Ecto neural progenitor cell (in vitro differentiated cells): ENCODE measurements around the gene MBD3L3.
"Not testable (repeated sequence)": the region's sequence is repeated elsewhere in the genome, so short reads cannot be mapped to it uniquely, and the experiment has no call there.

Experiments used
- DNase-seq: peaks from one replicate; pipeline ENCODE4 v3.0.0-alpha.2; 2018; ENCODE audit warnings: low spot score

Gene MBD3L3

DNA sequence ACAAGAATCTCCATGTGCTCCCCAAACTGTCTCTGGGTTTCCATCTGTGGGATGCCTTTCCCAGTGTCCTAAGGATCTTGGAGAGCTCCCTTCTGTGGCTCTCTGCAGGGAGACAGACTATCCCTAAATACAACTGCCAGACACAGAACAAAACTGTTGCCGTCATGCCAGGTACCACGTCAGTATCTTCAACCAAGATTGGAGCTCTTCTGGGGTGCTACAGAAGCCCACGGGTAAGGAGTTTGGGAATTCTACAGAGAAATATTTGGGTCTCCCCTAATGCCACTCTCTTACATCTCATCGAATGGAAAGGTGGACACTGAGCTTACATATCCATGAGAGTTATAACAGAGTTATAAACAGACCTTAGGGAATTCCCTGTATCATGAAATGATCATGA, 4.9 kb upstream of the MBD3L3 start:
- no peak for DNase-seq

DNA sequence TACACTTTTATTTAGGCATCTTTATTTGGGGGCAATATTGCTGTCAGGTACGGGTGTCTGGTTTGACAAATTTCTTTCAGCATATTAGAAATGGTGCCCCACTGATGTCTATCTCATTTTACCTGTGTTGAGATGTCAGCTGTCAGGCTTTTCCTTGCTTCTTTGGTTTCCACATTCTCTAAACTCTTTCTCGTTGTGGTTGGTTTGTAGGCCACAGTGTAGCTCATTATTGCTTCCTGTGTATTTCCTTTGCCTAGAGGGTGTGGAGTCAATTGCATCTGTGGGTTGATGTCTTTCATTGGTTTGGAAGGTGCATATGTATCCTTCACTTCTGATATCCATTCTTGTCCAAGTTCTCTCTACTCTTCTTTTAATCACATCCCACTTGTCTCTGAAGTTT, 1.5 kb upstream of the MBD3L3 start:
- not testable (repeated sequence) for DNase-seq

DNA sequence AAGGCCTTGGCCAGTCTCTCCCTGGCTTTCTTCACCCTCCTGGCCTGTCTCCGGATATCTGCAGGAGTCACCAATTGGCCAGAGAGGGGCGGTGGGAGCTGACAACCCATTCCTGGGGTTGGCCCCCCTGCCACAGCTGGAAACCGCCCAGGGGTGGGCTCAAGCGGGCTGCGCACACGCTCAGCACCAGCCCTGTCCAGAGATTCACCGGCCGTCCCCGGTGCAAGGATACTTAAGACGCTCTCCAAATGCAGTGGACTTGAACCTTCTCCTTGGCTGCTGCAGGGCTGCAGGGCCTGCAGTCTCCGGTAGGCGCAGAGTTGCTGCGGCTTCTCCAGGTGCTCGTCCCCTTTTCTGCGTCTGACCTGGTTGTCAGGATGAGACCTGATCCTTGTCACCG, 2.1 kb downstream of the MBD3L3 start:
- not testable (repeated sequence) for DNase-seq

DNA sequence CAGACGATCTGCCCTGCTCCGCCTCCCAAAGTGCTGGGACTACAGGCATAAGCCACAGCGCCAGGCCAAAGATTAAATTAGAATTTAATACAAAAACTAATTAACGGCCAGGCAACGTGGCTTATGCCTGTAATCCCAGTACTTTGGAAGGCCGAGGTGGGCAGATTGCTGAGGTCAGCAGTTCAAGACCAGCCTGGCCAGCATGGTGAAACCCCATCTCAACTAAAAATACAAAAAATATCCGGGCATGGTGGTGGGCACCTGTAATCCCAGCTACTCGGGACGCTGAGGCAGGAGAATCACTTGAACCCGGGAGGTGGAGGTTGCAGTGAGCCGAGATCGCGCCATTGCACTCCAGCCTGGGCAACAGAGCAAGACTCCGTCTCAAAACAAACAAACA, 2.8 kb downstream of the MBD3L3 start:
- not testable (repeated sequence) for DNase-seq

DNA sequence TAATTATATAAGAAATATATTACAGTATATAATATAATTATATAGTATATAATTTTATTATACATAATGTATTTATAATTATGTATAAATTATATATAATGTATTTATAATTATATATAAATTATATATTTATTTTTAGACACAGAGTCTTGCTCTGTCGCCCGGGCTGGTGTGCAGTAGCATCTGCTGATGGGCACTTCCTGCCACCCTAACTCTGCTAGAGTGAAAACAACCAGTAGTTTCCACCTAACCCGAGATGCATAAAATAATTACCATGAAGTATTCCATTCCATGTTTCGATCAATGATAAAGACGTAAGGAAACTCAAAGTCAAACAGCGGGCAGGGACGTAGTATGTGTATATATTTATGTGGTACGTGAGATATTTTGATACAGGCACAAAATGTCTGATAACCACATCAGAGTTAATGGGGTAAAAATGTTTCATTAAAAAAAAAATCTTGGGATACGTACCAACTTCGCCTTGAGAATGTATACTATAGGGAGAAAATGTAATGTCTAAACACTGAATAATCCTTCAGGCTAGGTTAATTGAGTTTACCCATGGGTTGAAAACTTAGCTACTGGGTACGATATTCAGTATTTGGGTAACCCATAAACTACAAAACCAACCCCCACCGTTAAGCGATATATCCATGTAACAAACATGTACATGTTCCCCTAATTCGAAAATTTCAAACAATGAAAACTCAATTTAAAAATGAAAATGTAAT, 3.7 kb downstream of the MBD3L3 start:
- DNase-seq, result not testable (repeated sequence)

DNA sequence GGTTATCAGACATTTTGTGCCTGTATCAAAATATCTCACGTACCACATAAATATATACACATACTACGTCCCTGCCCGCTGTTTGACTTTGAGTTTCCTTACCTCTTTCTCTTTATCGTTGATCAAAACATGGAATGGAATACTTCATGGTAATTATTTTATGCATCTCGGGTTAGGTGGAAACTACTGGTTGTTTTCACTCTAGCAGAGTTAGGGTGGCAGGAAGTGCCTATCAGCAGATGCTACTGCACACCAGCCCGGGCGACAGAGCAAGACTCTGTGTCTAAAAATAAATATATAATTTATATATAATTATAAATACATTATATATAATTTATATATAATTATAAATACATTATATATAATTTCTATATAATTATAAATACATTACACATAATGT, 5.6 kb downstream of the MBD3L3 start:
- not testable (repeated sequence) for DNase-seq

DNA sequence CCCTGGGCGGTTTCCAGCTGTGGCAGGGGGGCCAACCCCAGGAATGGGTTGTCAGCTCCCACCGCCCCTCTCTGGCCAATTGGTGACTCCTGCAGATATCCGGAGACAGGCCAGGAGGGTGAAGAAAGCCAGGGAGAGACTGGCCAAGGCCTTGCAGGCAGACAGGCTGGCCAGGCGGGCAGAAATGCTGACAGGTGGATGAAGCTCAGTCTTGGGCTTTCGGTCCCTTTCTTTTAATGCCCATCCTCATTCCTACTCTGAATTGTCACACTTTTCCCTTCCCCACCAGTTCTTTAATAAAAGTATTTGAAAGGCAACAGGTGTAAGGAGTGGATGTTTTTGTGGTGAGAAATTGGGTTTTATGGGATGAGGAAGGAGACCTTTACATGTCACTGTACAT, 7.1 kb downstream of the MBD3L3 start:
- not testable (repeated sequence) for DNase-seq

DNA sequence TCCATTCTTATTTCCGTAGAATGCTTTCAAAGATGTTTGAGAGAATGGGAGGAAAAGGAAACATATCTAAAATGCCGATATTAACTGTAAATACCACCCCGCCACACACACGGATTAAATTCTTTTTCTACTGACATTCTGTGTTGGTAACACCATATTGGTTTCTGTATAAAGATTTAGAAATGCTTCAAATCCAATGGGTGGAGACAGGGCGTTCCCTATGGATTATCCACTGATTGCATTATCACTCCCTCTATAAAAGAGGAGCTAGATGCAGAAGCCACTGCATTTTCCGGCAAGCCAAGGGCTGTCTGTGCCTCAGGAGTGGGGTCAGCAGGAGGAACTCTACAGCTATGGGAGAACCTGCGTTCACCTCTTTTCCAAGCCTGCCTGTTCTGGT, 9.5 kb downstream of the MBD3L3 start, which contains the start of gene MBD3L2:
Gene MBD3L2 (plus strand): TSS at position 301 of the 400 bp plus-strand sequence. CDS start 53 bp downstream, at position 354.
- DNase-seq, result not testable (repeated sequence)

DNA sequence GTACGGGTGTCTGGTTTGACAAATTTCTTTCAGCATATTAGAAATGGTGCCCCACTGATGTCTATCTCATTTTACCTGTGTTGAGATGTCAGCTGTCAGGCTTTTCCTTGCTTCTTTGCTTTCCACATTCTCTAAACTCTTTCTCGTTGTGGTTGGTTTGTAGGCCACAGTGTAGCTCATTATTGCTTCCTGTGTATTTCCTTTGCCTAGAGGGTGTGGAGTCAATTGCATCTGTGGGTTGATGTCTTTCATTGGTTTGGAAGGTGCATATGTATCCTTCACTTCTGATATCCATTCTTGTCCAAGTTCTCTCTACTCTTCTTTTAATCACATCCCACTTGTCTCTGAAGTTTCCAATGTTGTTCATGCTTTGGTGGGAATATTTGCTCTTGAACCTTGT, 16.9 kb downstream of the MBD3L3 start:
- DNase-seq, result not testable (repeated sequence)

DNA sequence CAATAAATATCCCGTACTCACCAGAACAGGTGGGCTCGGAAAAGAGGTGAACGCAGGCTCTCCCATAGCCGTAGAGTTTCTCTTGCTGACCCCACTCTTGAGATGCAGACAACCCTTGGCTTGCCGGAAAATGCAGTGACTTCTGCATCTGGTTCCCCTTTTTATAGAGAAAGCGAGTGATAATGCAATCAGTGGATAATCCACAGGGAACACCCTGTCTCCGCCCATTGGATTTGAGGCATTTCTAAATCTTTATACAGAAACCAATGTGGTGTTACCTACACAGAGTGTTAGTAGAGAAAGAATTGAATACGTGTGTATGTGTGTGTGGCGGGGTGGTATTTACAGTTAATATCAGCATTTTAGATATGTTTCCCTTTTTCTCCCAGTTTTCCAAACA, 18.4 kb downstream of the MBD3L3 start, which contains the start of gene MBD3L4:
Gene MBD3L4 (minus strand): TSS at position 101 of the 400 bp plus-strand sequence. CDS start 35 bp downstream, at position 66.
- not testable (repeated sequence) for DNase-seq

DNA sequence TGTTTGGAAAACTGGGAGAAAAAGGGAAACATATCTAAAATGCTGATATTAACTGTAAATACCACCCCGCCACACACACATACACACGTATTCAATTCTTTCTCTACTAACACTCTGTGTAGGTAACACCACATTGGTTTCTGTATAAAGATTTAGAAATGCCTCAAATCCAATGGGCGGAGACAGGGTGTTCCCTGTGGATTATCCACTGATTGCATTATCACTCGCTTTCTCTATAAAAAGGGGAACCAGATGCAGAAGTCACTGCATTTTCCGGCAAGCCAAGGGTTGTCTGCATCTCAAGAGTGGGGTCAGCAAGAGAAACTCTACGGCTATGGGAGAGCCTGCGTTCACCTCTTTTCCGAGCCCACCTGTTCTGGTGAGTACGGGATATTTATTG, 28.2 kb downstream of the MBD3L3 start, which contains the start of gene MBD3L5:
Gene MBD3L5 (plus strand): TSS at position 301 of the 400 bp plus-strand sequence. CDS start 34 bp downstream, at position 335.
- DNase-seq, result not testable (repeated sequence)

DNA sequence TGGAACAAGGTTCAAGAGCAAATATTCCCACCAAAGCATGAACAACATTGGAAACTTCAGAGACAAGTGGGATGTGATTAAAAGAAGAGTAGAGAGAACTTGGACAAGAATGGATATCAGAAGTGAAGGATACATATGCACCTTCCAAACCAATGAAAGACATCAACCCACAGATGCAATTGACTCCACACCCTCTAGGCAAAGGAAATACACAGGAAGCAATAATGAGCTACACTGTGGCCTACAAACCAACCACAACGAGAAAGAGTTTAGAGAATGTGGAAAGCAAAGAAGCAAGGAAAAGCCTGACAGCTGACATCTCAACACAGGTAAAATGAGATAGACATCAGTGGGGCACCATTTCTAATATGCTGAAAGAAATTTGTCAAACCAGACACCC, 29.7 kb downstream of the MBD3L3 start:
- DNase-seq, result not testable (repeated sequence)

DNA sequence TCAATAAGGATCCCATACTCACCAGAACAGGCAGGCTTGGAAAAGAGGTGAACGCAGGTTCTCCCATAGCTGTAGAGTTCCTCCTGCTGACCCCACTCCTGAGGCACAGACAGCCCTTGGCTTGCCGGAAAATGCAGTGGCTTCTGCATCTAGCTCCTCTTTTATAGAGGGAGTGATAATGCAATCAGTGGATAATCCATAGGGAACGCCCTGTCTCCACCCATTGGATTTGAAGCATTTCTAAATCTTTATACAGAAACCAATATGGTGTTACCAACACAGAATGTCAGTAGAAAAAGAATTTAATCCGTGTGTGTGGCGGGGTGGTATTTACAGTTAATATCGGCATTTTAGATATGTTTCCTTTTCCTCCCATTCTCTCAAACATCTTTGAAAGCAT, 37.1 kb downstream of the MBD3L3 start, which contains the start of gene MBD3L2B:
Gene MBD3L2B (minus strand): TSS at position 101 of the 400 bp plus-strand sequence. CDS start 34 bp downstream, at position 67.
- DNase-seq, result not testable (repeated sequence)

DNA sequence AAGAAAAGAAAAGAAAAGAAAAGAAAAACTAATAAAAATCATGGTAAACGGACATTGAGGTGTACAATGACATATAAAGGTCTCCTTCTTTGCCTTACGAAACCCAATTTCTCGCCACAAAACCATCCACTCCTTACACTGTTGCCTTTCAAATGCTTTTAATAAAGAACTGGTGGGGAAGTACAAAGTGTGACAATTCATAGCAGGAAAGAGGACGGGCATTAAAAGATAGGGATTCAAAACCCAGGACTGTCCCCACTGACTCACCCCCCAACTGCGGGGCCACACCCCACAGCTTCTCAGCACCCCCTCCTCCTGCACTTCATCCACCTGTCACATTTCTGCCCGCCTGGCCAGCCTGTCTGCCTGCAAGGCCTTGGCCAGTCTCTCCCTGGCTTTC, 39.6 kb downstream of the MBD3L3 start:
- DNase-seq, result no peak

DNA sequence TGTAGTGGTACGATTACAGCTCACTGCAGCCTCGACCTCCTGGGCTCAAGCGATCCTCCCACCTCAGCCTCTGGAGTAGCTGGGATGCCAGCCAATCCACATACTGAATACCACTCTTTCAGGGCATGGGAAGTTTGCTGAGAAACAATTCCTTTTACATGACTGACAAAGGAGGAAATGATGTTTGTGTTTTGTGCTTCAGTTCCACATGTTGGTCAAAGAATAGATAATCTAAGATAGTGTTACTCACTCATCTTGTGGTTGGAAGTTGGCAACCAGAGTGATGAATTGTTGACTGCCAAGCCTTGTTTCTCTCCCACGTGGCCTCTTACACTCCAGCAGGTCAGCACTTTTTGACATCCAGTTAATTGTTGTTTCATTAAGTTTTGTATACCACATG, 44.8 kb downstream of the MBD3L3 start:
- no peak for DNase-seq

DNA sequence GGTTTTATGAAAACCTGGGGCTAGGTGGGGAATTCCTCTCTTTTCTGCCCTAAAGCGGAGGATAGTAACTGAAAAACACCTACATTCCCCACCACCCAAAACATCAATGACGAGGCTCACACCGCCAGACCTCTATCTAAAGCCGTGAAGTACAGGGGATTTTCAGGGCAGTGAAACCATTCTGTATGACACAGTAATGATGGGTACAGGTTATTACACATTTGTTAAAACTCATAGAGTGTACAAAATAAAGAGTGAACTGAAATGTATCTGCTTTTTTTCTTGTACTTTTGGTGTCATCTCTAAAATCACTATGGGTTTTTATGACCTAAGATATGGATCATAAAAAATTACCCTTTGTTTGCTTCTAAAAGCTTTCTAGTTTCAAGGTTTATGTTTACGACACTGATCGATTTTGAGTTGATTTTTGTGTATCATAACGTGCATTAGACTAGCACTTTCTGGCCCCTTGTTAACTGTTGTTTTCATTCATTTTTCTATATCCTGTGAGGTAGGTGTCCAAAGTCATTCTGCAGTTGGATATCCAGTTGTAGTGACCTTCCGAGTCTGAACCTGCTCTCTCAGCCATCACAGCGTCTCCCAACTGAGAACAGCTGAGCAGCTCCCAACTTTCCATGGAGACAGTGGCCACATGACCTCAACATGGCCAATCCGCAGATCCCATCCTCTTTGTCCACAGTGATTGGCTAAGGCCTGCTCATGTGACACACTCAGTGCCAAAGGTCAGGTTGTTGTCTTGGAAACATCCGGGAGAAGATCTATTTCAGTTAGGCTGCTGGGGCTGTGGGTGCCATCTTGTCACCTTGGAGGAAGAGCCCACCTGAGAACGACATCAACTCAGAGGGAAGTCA, 47.5 kb downstream of the MBD3L3 start:
- DNase-seq, result no peak

DNA sequence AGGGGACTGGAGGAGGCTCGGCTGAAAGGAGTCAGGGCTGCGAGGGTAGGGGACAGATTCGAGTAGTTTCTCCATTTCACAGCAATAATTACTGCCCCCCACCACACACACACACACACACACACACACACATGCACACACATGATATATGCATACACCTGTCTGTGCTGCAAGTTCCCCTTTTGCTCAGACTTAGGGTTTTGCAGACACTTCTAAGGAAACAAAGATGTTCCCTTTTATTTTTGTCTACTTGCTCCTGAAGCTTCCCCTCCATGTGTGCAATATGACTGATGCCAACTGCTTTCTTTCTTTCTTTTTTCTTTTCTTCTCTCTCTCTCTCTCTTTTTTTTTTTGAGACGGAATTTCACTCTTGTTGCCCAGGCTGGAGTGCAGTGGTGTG, 50.6 kb downstream of the MBD3L3 start:
- no peak for DNase-seq
